ENCODE data around the gene ARHGAP15.

Gene ARHGAP15

GRCh38 chr2:143481733-143482132, 352.5 kb downstream of the ARHGAP15 start:
- Histone ChIP-seq H2AFZ (ENCODE audit: low read length) (no peak overlapping the region), H3K79me2 (ENCODE audit: low read length) (no peaks in the 10 kb centered on the region), H3K9me2 (replicated peaks; ENCODE audit: insufficient read depth, low read length) (no peaks in the 10 kb centered on the region), H3K9me3 (replicated peaks; ENCODE audit: insufficient read depth, low read length) (no peaks in the 10 kb centered on the region), H3F3A (ENCODE audit: insufficient read depth, low read length) (no peaks in the 10 kb centered on the region), H3K4me2 (ENCODE audit: low read depth, low read length) (no peak overlapping the region), H3K27ac (ENCODE audit: low read length) (no peak overlapping the region), H3K9ac (ENCODE audit: low read length) (no peak overlapping the region), H4K20me1 (ENCODE audit: insufficient read depth, low read length) (no peaks in the 10 kb centered on the region), H3K27me3 (replicated peaks; ENCODE audit: insufficient read depth, low read length) (no peaks in the 10 kb centered on the region), H3K4me1 (ENCODE audit: low read length) (no peaks in the 10 kb centered on the region), H3K36me3 (replicated peaks; ENCODE audit: insufficient read depth, low read length) (no peaks in the 10 kb centered on the region), H3K4me3 (ENCODE audit: low read length) (no peak overlapping the region)
- no peak for TF ChIP-seq EZH2 (optimal IDR thresholded peaks at IDR 0.05; ENCODE audit: low read depth, low read length)
- no peak for TF ChIP-seq EZH2phosphoT487 (IDR thresholded peaks at IDR 0.05; ENCODE audit: low read length)
- TF ChIP-seq CTCF (IDR thresholded peaks at IDR 0.05; ENCODE audit: low read length): no peak
- DNase-seq: no peak

GRCh38 chr2:143482316-143482715, 353.1 kb downstream of the ARHGAP15 start:
- Histone ChIP-seq H3K27me3 (replicated peaks; ENCODE audit: insufficient read depth, low read length) (no peaks in the 10 kb centered on the region), H3F3A (ENCODE audit: insufficient read depth, low read length) (no peaks in the 10 kb centered on the region), H3K4me3 (ENCODE audit: low read length) (no peak overlapping the region), H3K9me2 (replicated peaks; ENCODE audit: insufficient read depth, low read length) (no peaks in the 10 kb centered on the region), H2AFZ (ENCODE audit: low read length) (no peak overlapping the region), H3K4me2 (ENCODE audit: low read depth, low read length) (no peak overlapping the region), H3K9ac (ENCODE audit: low read length) (no peak overlapping the region), H3K79me2 (ENCODE audit: low read length) (no peaks in the 10 kb centered on the region), H4K20me1 (ENCODE audit: insufficient read depth, low read length) (no peaks in the 10 kb centered on the region), H3K4me1 (ENCODE audit: low read length) (no peaks in the 10 kb centered on the region), H3K36me3 (replicated peaks; ENCODE audit: insufficient read depth, low read length) (no peaks in the 10 kb centered on the region), H3K9me3 (replicated peaks; ENCODE audit: insufficient read depth, low read length) (no peaks in the 10 kb centered on the region), H3K27ac (ENCODE audit: low read length) (no peak overlapping the region)
- TF ChIP-seq CTCF (IDR thresholded peaks at IDR 0.05; ENCODE audit: low read length) (no peak), EZH2phosphoT487 (IDR thresholded peaks at IDR 0.05; ENCODE audit: low read length) (no peak), EZH2 (optimal IDR thresholded peaks at IDR 0.05; ENCODE audit: low read depth, low read length) (no peak)
- DNase-seq: no peak

GRCh38 chr2:143482771-143483170, 353.6 kb downstream of the ARHGAP15 start:
- Histone ChIP-seq H3K36me3 (replicated peaks; ENCODE audit: insufficient read depth, low read length) (no peaks in the 10 kb centered on the region), H3K4me3 (ENCODE audit: low read length) (no peak overlapping the region), H3K4me1 (ENCODE audit: low read length) (no peaks in the 10 kb centered on the region), H2AFZ (ENCODE audit: low read length) (no peak overlapping the region), H3K27me3 (replicated peaks; ENCODE audit: insufficient read depth, low read length) (no peaks in the 10 kb centered on the region), H3F3A (ENCODE audit: insufficient read depth, low read length) (no peaks in the 10 kb centered on the region), H3K9me2 (replicated peaks; ENCODE audit: insufficient read depth, low read length) (no peaks in the 10 kb centered on the region), H4K20me1 (ENCODE audit: insufficient read depth, low read length) (no peaks in the 10 kb centered on the region), H3K79me2 (ENCODE audit: low read length) (no peaks in the 10 kb centered on the region), H3K27ac (ENCODE audit: low read length) (no peak overlapping the region), H3K9me3 (replicated peaks; ENCODE audit: insufficient read depth, low read length) (no peaks in the 10 kb centered on the region), H3K9ac (ENCODE audit: low read length) (no peak overlapping the region), H3K4me2 (ENCODE audit: low read depth, low read length) (no peak overlapping the region)
- TF ChIP-seq EZH2phosphoT487 (IDR thresholded peaks at IDR 0.05; ENCODE audit: low read length) (no peak), EZH2 (optimal IDR thresholded peaks at IDR 0.05; ENCODE audit: low read depth, low read length) (no peak)
- DNase-seq: no peak

- no peaks in the 10 kb centered on the region for H3F3A ChIP-seq (ENCODE audit: insufficient read depth, low read length)
- no peak overlapping the region for H3K9ac ChIP-seq (ENCODE audit: low read length)
- no peak overlapping the region for H3K4me3 ChIP-seq (ENCODE audit: low read length)
- no peak for DNase-seq
- H2AFZ ChIP-seq (ENCODE audit: low read length): no peak overlapping the region
- no peaks in the 10 kb centered on the region for H3K79me2 ChIP-seq (ENCODE audit: low read length)
- no peaks in the 10 kb centered on the region for H3K36me3 ChIP-seq (replicated peaks; ENCODE audit: insufficient read depth, low read length)
- no peak overlapping the region for H3K27ac ChIP-seq (ENCODE audit: low read length)
- no peaks in the 10 kb centered on the region for H3K27me3 ChIP-seq (replicated peaks; ENCODE audit: insufficient read depth, low read length)
- H3K9me2 ChIP-seq (replicated peaks; ENCODE audit: insufficient read depth, low read length): no peaks in the 10 kb centered on the region
- H4K20me1 ChIP-seq (ENCODE audit: insufficient read depth, low read length): no peaks in the 10 kb centered on the region
- TF ChIP-seq CTCF (IDR thresholded peaks at IDR 0.05; ENCODE audit: low read length) (no peak), EZH2phosphoT487 (IDR thresholded peaks at IDR 0.05; ENCODE audit: low read length) (no peak), EZH2 (optimal IDR thresholded peaks at IDR 0.05; ENCODE audit: low read depth, low read length) (no peak)
- H3K9me3 ChIP-seq (replicated peaks; ENCODE audit: insufficient read depth, low read length): no peaks in the 10 kb centered on the region
- no peaks in the 10 kb centered on the region for H3K4me1 ChIP-seq (ENCODE audit: low read length)
- H3K4me2 ChIP-seq (ENCODE audit: low read depth, low read length): no peak overlapping the region
Measured at GRCh38 chr2:143486976-143487375, 357.8 kb downstream of the ARHGAP15 start.

All from MM.1S (cell line).